Activated T-cell treated with anti-CD3 and anti-CD28 coated beads, Interleukin-2, amount 50 U/mL, for 72 hours (primary cell): ENCODE data around the gene VPS33B. TPM values are rescaled to one million over a fixed set of nuclear protein-coding genes. Genes with fewer than 3 reads are reported as not detected.

Source experiments
- ATAC-seq, 2 donors: fragments of 150-1000 bp; cut with Tn5 transposase; replicated peaks in 1 of 2; 2 replicates each; pipeline ENCODE4 v1.10.0; 2021; ENCODE audit warnings: moderate library complexity in 2 of 2, mild to moderate bottlenecking in 1 of 2
- DNase-seq, 2 donors: peaks; one replicate each; pipeline ENCODE4 v3.0.0; 2021 to 2022; ENCODE audit warnings: mixed read lengths in 1 of 2
- H3K27ac Mint-ChIP-seq: one replicate; pipeline ENCODE4 v1.8.0; 2022; ENCODE audit warnings: mild to moderate bottlenecking, moderate library complexity, mixed read lengths
- H3K27me3 Mint-ChIP-seq: one replicate; pipeline ENCODE4 v1.8.0; 2022; ENCODE audit warnings: low read depth, mixed read lengths
- H3K36me3 Mint-ChIP-seq, 2 donors: one replicate each; pipeline ENCODE4 v1.8.0; 2022; ENCODE audit warnings: mixed read lengths in 2 of 2, mild to moderate bottlenecking in 1 of 2; ENCODE audit not compliant: insufficient read depth in 2 of 2
- H3K4me1 Mint-ChIP-seq: one replicate; pipeline ENCODE4 v1.8.0; 2022; ENCODE audit warnings: low read depth, mixed read lengths
- H3K4me3 Mint-ChIP-seq, 2 donors: one replicate each; pipeline ENCODE4 v1.8.0; 2022; ENCODE audit warnings: mild to moderate bottlenecking in 2 of 2, mixed read lengths in 2 of 2, moderate library complexity in 2 of 2
- H3K9me3 Mint-ChIP-seq, 2 donors: one replicate each; pipeline ENCODE4 v1.8.0; 2022; ENCODE audit warnings: mixed read lengths in 2 of 2
- total RNA-seq, 2 donors: library from RNA; stranded (reverse); gene quantifications; one replicate each; pipeline ENCODE4 v1.2.3, GENCODE V29; 2022

Gene VPS33B
- total RNA-seq, 2 donors from 2014 or later = 24.4 to 25.5 TPM

GRCh38 chr15:90987561-90988141 lies 34.7 kb downstream of the VPS33B start:
- ATAC-seq (no peak), DNase-seq (no peak)
- Mint-ChIP-seq H3K27ac (no peak overlapping the region), H3K36me3 (peaks cover 9 to 23% of the 10 kb centered on the region in 2 donors), H3K4me1 (peaks cover 41% of the 10 kb centered on the region), H3K4me3 (no peak overlapping the region), H3K9me3 (no peaks in the 10 kb centered on the region), H3K27me3 (no peaks in the 10 kb centered on the region)

DNA sequence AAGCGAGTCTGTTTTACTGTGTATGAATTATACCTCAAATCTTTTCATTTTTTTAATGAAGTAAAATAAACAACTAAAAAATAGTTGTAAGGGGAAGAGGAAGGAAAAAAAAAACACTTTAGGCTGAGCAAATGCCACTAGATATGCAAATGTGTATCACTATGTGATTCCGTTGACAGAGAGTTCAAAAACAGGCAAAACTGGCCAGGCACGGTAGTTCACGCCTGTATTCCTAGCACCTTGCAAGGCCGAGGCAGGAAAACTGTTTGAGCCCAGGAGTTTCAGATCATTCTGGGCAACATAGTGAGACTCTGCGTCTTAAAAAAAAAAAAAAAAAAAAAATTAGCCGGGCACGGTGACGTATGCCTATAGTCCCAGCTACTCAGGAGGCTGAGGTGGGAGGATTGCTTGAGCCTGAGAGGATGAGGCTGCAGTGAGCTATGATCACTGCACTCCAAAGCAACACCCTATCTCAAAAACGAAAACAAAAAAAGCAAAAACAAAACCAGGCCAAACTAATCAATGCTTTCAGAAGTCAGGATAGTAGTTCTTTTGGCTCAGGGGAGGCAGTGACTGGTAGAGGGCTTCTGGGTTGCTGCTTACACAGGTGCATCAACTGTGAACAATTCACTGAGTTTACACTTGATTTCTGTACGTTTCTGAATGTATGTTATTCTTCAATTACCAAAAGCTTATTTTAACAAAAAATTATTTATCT lies 35.4 kb downstream of the VPS33B start:
- DNase-seq (no peak), ATAC-seq (no peak)
- no peak overlapping the region for H3K4me3 Mint-ChIP-seq
- H3K27me3 Mint-ChIP-seq = no peaks in the 10 kb centered on the region
- H3K4me1 Mint-ChIP-seq = peaks cover 40% of the 10 kb centered on the region
- H3K36me3 Mint-ChIP-seq = peaks cover 7 to 27% of the 10 kb centered on the region in 2 donors
- no peak overlapping the region for H3K27ac Mint-ChIP-seq
- H3K9me3 Mint-ChIP-seq = no peaks in the 10 kb centered on the region

DNA sequence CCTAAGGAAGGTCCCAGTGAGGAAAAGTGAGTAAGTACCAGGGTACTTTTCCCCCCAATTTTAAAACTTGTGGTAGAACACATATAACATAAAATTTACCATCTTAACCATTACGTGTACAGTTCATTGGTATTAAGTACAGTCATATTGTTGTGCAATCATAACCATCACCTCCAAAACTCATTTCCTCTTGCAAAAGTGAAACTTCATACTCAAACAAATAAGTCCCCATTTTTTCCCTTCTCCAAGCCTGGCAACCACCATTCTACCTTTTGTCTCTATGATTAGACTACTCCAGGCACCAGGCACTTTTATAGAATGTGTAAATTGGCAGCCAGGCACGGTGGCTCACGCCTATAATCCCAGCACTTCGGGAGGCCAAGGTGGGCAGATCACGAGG lies 40.3 kb downstream of the VPS33B start:
- H3K36me3 Mint-ChIP-seq = peaks cover 25 to 62% of the 10 kb centered on the region in 2 donors
- ATAC-seq = peak; percentile 22 to 70
- no peaks in the 10 kb centered on the region for H3K27me3 Mint-ChIP-seq
- H3K9me3 Mint-ChIP-seq = no peaks in the 10 kb centered on the region
- DNase-seq = no peak
- peak overlapping the region; percentile 4 for H3K27ac Mint-ChIP-seq
- H3K4me1 Mint-ChIP-seq = peaks cover 19% of the 10 kb centered on the region
- no peak overlapping the region for H3K4me3 Mint-ChIP-seq

GRCh38 chr15:90981681-90982080 lies 40.7 kb downstream of the VPS33B start:
- no peaks in the 10 kb centered on the region for H3K27me3 Mint-ChIP-seq
- H3K36me3 Mint-ChIP-seq = peaks cover 25 to 64% of the 10 kb centered on the region in 2 donors
- H3K4me1 Mint-ChIP-seq = peaks cover 19% of the 10 kb centered on the region
- no peak overlapping the region for H3K27ac Mint-ChIP-seq
- ATAC-seq (no peak), DNase-seq (no peak)
- no peak overlapping the region for H3K4me3 Mint-ChIP-seq
- no peaks in the 10 kb centered on the region for H3K9me3 Mint-ChIP-seq

DNA sequence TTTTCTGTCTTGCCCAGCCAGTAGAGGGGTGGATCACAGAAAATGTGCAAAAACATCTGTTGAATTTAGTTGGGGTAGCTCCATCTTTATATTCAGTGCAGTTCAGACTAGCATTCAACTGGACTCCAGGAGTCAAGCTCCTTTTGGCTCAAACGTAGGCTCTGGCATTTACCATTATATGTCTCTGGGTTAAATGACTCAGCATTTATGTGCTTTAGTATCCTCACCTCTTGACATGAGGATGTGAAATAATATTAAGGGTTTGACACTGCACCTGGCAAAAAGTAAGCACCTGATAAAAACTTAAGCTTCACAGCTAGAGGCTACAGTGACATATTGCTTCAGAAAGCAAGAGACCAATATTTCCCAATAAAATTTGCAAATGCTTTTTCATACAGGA lies 42.8 kb downstream of the VPS33B start:
- Mint-ChIP-seq H3K27me3 (no peaks in the 10 kb centered on the region), H3K27ac (no peak overlapping the region), H3K9me3 (no peaks in the 10 kb centered on the region), H3K36me3 (peaks cover 27 to 73% of the 10 kb centered on the region in 2 donors), H3K4me3 (no peak overlapping the region), H3K4me1 (peaks cover 19% of the 10 kb centered on the region)
- no peak for DNase-seq
- ATAC-seq = no peak

- Mint-ChIP-seq H3K4me1 (no peaks in the 10 kb centered on the region), H3K27me3 (no peaks in the 10 kb centered on the region), H3K4me3 (no peak overlapping the region), H3K9me3 (no peaks in the 10 kb centered on the region), H3K27ac (no peak overlapping the region), H3K36me3 (peaks cover 14 to 45% of the 10 kb centered on the region in 2 donors)
- DNase-seq (no peak), ATAC-seq (no peak)
Observed at GRCh38 chr15:90974216-90974615, 48.2 kb downstream of the VPS33B start.

DNA sequence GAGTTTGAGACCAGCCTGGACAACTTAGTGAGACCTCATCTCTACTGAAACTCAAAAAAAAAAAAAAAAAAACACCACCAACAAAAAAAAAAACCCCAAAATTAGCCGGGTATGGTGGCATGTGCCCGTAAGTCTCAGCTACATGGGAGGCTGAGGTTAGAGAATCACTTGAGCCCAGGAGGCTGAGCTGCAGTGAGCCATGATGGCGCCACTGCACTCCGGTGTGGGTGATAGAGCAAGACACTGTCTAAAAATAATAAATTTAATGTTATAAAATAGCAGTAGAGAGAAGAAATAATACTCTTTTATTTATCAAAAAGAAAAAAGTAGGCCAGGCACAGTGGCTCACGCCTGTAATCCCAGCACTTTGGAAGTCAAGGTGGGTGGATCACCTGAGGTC lies 50.3 kb downstream of the VPS33B start:
- no peak for DNase-seq
- Mint-ChIP-seq H3K4me1 (no peaks in the 10 kb centered on the region), H3K27ac (no peak overlapping the region), H3K4me3 (no peak overlapping the region), H3K9me3 (no peaks in the 10 kb centered on the region), H3K36me3 (peaks cover 6 to 35% of the 10 kb centered on the region in 2 donors), H3K27me3 (no peaks in the 10 kb centered on the region)
- no peak for ATAC-seq

DNA sequence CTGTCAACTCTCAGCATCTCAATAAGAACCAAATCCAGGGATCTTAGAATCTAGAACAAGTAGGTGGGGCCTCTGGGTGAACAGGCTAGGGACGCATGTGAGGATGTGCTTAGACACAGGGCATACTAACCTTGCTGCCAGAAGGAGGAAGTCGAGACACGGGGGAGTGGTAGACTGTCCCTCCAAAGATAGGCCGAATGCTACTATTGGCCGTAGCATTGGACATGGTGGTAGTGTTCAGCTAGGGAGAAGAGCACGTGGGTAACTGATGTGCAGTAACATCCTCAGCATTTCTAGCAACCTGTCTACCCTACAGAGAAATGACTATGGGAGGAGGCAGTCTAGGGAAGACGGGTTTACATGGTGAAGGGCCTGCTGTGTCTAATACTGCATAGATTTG lies 52.1 kb downstream of the VPS33B start:
- peak in 1 of 2 donors; percentile 11 for ATAC-seq
- Mint-ChIP-seq H3K36me3 (peaks cover 9 to 28% of the 10 kb centered on the region in 2 donors), H3K4me3 (no peak overlapping the region)

GRCh38 chr15:90968434-90968833 lies 54.0 kb downstream of the VPS33B start:
- Mint-ChIP-seq H3K4me3 (no peak overlapping the region), H3K4me1 (no peaks in the 10 kb centered on the region), H3K27ac (no peak overlapping the region), H3K9me3 (no peaks in the 10 kb centered on the region), H3K36me3 (peaks cover 7 to 25% of the 10 kb centered on the region in 2 donors), H3K27me3 (no peaks in the 10 kb centered on the region)
- no peak for ATAC-seq
- DNase-seq = no peak

More for the DNA sequence above, 52.1 kb downstream of the VPS33B start:
- Mint-ChIP-seq H3K4me1 (no peaks in the 10 kb centered on the region), H3K9me3 (no peaks in the 10 kb centered on the region), H3K27ac (no peak overlapping the region), H3K27me3 (no peaks in the 10 kb centered on the region)
- no peak for DNase-seq

DNA sequence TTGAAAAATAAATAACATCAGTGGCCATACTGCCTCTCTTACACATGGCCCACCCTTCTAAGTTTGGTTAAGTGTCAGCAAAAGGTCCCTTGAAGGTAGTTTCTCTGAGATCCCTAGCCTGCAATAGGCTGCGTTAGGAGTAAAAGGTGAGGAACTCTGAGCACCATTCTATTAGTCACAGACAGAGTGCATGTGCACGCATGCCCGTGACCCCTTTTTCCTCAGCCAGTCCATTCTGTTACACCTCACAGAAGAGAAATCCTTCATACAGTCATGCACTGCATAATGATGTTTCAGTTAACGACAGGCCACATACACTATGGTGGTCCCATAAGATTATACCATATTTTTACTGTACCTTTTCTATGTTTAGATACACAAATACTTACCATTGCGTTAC lies 55.2 kb downstream of the VPS33B start:
- H3K27ac Mint-ChIP-seq = no peak overlapping the region
- ATAC-seq = no peak
- no peaks in the 10 kb centered on the region for H3K27me3 Mint-ChIP-seq
- no peak overlapping the region for H3K4me3 Mint-ChIP-seq
- no peaks in the 10 kb centered on the region for H3K4me1 Mint-ChIP-seq
- H3K36me3 Mint-ChIP-seq = peaks cover 7 to 29% of the 10 kb centered on the region in 2 donors
- no peak for DNase-seq
- H3K9me3 Mint-ChIP-seq = no peaks in the 10 kb centered on the region

- Mint-ChIP-seq H3K27ac (no peak overlapping the region), H3K36me3 (peaks cover 9 to 33% of the 10 kb centered on the region in 2 donors), H3K4me1 (no peaks in the 10 kb centered on the region), H3K27me3 (no peaks in the 10 kb centered on the region), H3K4me3 (no peak overlapping the region), H3K9me3 (no peaks in the 10 kb centered on the region)
- ATAC-seq (no peak), DNase-seq (no peak)
Observed at GRCh38 chr15:90966262-90966661, 56.1 kb downstream of the VPS33B start.

DNA sequence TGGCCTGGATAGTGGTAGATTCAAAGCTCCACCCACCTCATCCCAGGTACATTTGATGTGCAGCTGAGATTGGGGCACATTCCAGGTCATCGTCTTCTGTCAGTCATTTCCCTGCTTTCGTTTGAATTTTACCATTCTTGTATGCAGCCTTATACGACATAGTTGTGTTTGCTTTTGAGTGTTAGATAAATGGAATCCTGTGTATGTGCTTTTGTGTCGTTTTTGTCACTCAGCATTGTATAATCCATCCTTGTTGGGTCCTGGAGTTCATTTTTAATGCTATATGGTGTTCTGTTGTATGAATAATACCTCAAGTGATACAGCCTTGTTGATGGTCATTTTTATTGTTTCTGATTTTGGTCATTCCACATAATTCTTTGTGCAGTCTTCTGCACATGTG lies 60.4 kb downstream of the VPS33B start:
- DNase-seq (no peak), ATAC-seq (no peak)
- H3K4me1 Mint-ChIP-seq = no peaks in the 10 kb centered on the region
- peak overlapping the region; percentile 42 for H3K27ac Mint-ChIP-seq
- H3K27me3 Mint-ChIP-seq = no peaks in the 10 kb centered on the region
- peaks cover 12 to 26% of the 10 kb centered on the region in 2 donors for H3K36me3 Mint-ChIP-seq
- H3K4me3 Mint-ChIP-seq = no peak overlapping the region
- no peaks in the 10 kb centered on the region for H3K9me3 Mint-ChIP-seq

- DNase-seq = no peak
- no peak for ATAC-seq
- H3K27ac Mint-ChIP-seq = no peak overlapping the region
- H3K36me3 Mint-ChIP-seq = peaks cover 9 to 26% of the 10 kb centered on the region in 2 donors
- no peak overlapping the region for H3K4me3 Mint-ChIP-seq
- H3K27me3 Mint-ChIP-seq = no peaks in the 10 kb centered on the region
- no peaks in the 10 kb centered on the region for H3K4me1 Mint-ChIP-seq
- no peaks in the 10 kb centered on the region for H3K9me3 Mint-ChIP-seq
Observed at GRCh38 chr15:90960298-90961091, 61.9 kb downstream of the VPS33B start.
